ENCODE data around the gene NXPH1.

Gene NXPH1

GRCh38 chr7:8433477-8434289, at the start of gene NXPH1:
NXPH1 (plus strand) TSS chr7:8433609.
- peak; percentile 60 for DNase-seq

- DNase-seq, result no peak
Measured at GRCh38 chr7:8384901-8385300, 48.5 kb upstream of the NXPH1 start.

- peak; percentile 7 for DNase-seq
Measured at GRCh38 chr7:8386926-8387550, 46.4 kb upstream of the NXPH1 start.

GRCh38 chr7:8387551-8388256, 45.7 kb upstream of the NXPH1 start:
- DNase-seq, result no peak

- no peak for DNase-seq
Measured at GRCh38 chr7:8388257-8388625, 45.2 kb upstream of the NXPH1 start.

GRCh38 chr7:8389593-8390261, 43.7 kb upstream of the NXPH1 start:
- DNase-seq, result peak; percentile 76

- peak; percentile 69 for DNase-seq
Measured at GRCh38 chr7:8390262-8390626, 43.2 kb upstream of the NXPH1 start.

- no peak for DNase-seq
Measured at GRCh38 chr7:8391353-8392062, 41.9 kb upstream of the NXPH1 start.

- DNase-seq, result no peak
Measured at GRCh38 chr7:8396294-8396693, 37.1 kb upstream of the NXPH1 start.

GRCh38 chr7:8408871-8409270, 24.5 kb upstream of the NXPH1 start:
- no peak for DNase-seq

GRCh38 chr7:8411103-8411502, 22.3 kb upstream of the NXPH1 start:
- no peak for DNase-seq

- DNase-seq, result no peak
Measured at GRCh38 chr7:8413600-8413999, 19.8 kb upstream of the NXPH1 start.

- DNase-seq, result peak; percentile 81
Measured at GRCh38 chr7:8418629-8419245, 14.7 kb upstream of the NXPH1 start.

- DNase-seq, result no peak
Measured at GRCh38 chr7:8422177-8422576, 11.2 kb upstream of the NXPH1 start.

GRCh38 chr7:8423057-8423456, 10.4 kb upstream of the NXPH1 start:
- no peak for DNase-seq

GRCh38 chr7:8425223-8425622, 8.2 kb upstream of the NXPH1 start:
- DNase-seq, result no peak

GRCh38 chr7:8430643-8431042, 2.8 kb upstream of the NXPH1 start:
- no peak for DNase-seq

GRCh38 chr7:8434290-8435002, 1.0 kb downstream of the NXPH1 start:
- DNase-seq, result peak; percentile 51

GRCh38 chr7:8435095-8435494, 1.7 kb downstream of the NXPH1 start:
- DNase-seq, result no peak

GRCh38 chr7:8435590-8436545, 2.5 kb downstream of the NXPH1 start:
- no peak for DNase-seq

All from NCI-H510A treated with DMSO at 0.1 percent for 48 hours (cell line).